HG03457 (cell line): ENCODE data around the gene HESX1.

Experiments
- ATAC-seq: cut with Tn5 transposase; IDR thresholded peaks from one replicate; pipeline ENCODE4 v1.9.1; 2021; ENCODE audit warnings: moderate number of reproducible peaks; ENCODE audit not compliant: unreplicated experiment

Gene HESX1

DNA sequence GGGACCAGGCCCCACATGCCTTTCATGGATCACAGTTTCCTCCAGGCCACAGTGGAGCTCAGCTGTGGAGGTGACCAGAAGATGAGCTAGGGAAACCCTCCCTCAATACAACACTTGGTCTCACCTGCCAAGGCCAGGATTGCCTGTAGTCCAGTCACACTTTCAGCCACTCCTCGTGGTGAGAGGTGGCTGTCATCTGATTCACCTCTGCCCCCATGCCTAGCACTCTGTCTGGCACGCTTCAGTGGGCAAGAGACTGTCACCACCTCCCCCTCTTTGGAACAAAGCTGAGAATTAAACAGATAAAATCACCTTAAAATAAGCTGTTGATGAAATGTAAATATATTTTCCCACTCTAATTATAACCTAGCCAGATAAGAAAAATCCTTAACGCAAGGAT, 30.7 kb downstream of the HESX1 start:
- no peak for ATAC-seq

- no peak for ATAC-seq
Observed at GRCh38 chr3:57168151-57168550, 31.6 kb downstream of the HESX1 start.

GRCh38 chr3:57166660-57167059, 33.1 kb downstream of the HESX1 start:
- ATAC-seq, result no peak

DNA sequence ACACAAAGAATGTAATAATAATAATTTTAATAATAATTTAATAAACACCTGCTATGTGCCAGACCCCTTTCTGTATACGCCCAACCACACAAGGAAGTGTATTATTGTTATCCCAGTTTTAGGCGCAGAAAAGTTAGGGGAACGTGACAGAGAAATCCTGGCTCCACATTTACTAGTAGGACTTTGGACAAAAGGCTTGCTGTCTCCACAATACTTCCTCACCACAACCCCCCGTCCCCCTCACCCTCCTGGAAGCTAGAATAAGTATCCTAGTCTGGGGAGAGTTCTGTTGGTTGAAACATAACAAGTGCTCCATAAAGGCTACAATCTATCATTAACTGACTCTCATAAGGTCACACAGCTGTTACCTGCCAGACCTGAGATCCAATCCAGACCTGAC, 34.1 kb downstream of the HESX1 start:
- ATAC-seq, result no peak

GRCh38 chr3:57164657-57165573, 34.9 kb downstream of the HESX1 start, which contains the start of gene IL17RD:
Gene IL17RD, minus strand, starts transcription at chr3:57165353. Its CDS starts 67 bp downstream, at chr3:57165286.
- ATAC-seq, result no peak

- no peak for ATAC-seq
Observed at GRCh38 chr3:57164217-57164656, 35.5 kb downstream of the HESX1 start.

- ATAC-seq, result no peak
Observed at GRCh38 chr3:57163751-57164150, 36.0 kb downstream of the HESX1 start.

- no peak for ATAC-seq
Observed at GRCh38 chr3:57161915-57162314, 37.9 kb downstream of the HESX1 start.

GRCh38 chr3:57160765-57161538, 38.8 kb downstream of the HESX1 start:
- ATAC-seq, result no peak

- no peak for ATAC-seq
Observed at GRCh38 chr3:57160076-57160764, 39.6 kb downstream of the HESX1 start.

GRCh38 chr3:57158813-57159738, 40.7 kb downstream of the HESX1 start:
- ATAC-seq, result no peak

- ATAC-seq, result no peak
Observed at GRCh38 chr3:57158325-57158724, 41.5 kb downstream of the HESX1 start.

DNA sequence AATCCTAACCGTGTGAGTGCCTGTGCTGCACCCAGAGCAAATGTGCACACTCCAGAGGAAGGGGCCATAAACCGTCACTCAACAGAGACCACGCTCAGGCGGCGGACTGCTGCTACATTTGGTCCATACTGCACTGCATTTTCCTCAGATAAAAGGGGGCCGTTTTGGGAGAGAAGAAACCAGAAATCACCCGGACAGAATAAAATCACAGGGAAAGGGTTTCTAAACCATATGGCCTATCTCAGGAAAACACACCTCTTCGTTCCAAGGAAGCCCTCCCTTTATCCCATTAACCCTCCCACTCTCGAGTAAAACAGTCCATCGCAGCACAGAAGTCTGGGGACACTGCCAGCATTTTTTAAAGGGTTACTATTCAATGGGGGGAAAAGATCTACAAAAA, 42.2 kb downstream of the HESX1 start:
- no peak for ATAC-seq

GRCh38 chr3:57155310-57155643, 44.5 kb downstream of the HESX1 start:
- no peak for ATAC-seq

DNA sequence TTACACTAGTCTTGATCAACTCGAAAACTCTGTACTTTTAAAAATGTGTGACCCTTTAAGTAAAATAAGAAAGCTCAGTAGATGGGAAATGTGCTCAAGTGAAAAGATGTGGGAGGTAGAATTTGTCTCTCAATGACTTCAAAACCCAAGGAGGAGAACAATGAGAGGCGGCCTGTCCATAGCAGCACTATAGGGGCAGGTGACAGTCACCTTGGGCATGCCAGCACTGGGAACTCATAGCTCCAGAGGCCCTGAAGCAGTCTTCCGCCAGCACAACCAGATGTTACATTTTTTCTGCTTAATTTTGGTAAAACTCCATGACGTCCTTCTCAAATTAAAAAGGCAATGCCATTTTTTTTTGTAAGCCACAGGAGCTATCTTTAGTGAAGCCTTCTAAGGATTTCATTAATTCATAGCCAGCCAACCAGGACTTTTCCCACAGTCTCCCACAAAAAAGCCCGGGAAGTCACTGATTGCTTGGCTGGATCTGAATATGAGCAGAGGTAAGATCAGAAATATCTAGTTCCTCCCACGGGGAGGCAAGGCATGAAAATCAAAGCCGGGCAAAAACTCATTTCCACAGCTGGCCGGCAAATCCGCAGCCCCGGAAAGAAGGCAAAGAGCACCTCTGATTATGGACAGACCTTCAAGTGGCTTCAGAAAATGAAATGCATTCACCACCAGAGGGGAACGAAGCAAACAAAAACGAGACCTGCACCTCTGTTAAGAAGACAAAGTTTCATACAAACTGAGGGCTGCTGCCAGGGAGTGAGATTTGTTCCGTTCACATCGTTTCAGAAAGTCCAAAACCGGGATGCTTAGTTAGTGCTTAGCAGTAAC, 45.1 kb downstream of the HESX1 start:
- ATAC-seq, result no peak

DNA sequence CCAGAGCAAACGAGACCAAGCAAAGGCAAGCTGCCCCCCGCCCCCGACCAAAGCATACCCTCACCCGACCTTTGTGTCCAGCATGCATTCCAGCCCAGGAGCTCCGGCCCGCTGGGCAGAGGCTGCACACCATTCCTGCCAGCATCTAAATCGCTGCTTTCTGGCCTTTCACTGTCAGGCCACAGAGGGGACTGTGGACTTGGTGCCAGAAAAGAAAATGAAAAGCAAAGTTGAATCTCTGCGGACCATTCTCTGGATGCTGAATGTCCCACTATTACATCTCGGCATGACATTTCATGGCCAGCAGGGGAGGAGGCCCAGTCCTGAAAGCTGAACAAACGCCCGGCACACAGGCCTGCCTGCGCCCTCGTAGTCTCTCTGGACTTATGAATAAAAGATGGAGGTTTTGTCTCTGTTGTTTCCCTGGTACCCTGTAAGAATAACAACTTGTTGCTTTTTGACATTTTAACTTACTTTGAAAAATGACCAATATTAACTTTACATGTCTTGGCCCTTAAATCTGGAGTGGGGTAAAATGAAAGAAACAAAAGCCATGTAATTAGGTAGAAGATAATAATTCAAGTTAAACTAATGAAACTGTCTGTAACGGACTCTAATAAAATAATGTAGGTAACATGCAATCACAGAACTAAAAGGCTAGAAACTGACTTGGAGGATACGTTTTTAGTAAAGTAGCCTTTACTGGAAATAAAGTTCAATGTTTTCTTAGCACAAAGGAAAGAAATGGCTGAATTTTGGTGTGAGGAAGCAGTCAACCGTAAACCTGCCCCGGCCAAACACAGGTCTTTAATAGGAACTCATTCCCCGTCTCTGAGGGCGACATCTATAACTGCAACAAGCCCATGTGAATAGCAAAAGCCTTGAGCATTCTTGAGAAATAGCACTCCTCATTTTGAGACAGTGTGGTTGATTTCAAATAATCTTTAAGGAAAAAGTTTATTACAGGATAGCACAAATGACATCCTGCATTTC, 47.3 kb downstream of the HESX1 start:
- ATAC-seq, result no peak

GRCh38 chr3:57151749-57152148, 48.0 kb downstream of the HESX1 start:
- no peak for ATAC-seq

DNA sequence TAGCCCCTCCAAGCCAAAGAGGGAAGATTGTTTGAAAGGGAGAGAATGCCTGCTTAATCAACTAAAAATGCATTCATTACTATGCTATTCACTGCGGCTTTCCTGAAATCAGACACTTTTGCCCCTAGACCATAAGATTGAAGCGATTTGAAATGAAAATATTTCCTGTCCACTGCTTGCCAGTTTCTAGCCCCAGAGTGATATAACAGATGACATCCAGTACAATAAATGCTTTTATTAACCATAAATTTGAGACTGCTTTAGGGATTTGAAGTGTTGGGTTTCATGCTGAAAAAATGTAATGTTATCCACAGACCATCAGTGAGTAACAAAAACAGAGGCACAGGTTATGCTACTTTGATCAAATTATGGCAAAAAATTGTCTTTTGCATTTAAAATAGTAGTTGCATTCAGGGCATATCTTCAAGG, 48.7 kb downstream of the HESX1 start:
- ATAC-seq, result no peak
